Sigmoid colon (tissue), 7 donors: ENCODE data around the gene KCNQ4. TPM values are rescaled to one million over a fixed set of nuclear protein-coding genes. Genes with fewer than 3 reads are reported as not detected.

Source experiments
- DNase-seq: peaks from one replicate; pipeline ENCODE4 v3.0.0-alpha.2; 2019
- H3K27ac ChIP-seq, 4 donors: fragments of 200-600 bp; sonication (generic); one replicate each; pipeline ENCODE4 v1.5.1; 2016 to 2019; ENCODE audit warnings: mild to moderate bottlenecking in 1 of 4
- H3K27me3 ChIP-seq, 3 donors: fragments of 200-600 bp; sonication (generic); one replicate each; pipeline ENCODE4 v1.5.1; 2019; ENCODE audit warnings: mild to moderate bottlenecking in 1 of 3
- H3K36me3 ChIP-seq, 4 donors: fragments of 200-600 bp; sonication (generic); one replicate each; pipeline ENCODE4 v1.5.1; 2016 to 2019
- H3K4me1 ChIP-seq, 4 donors: fragments of 200-600 bp; sonication (generic); one replicate each; pipeline ENCODE4 v1.5.1; 2017 to 2019
- H3K4me3 ChIP-seq, 4 donors: fragments of 200-600 bp; sonication (generic); one replicate each; pipeline ENCODE4 v1.5.1; 2017 to 2019; ENCODE audit warnings: mild to moderate bottlenecking in 2 of 4, moderate library complexity in 1 of 4
- H3K9me3 ChIP-seq, 4 donors: fragments of 200-600 bp in 3 of 4; sonication (generic) in 3 of 4; one replicate each; pipeline versions ENCODE4 v1.5.1 to v1.6.1; 2013 to 2019
- CTCF ChIP-seq, 4 experiments: fragments of 450-650 bp in 3 of 4; fragments of 200-600 bp in 1 of 4; IDR thresholded peaks; one replicate each; pipeline ENCODE4 v1.5.1; 2016 to 2019; ENCODE audit warnings: antibody characterized with exemption in 4 of 4, mild to moderate bottlenecking in 3 of 4, moderate library complexity in 2 of 4
- EP300 ChIP-seq, 4 donors: sonication (generic); formaldehyde crosslinking; IDR thresholded peaks; one replicate each; pipeline ENCODE4 v1.6.1; 2017; ENCODE audit warnings: antibody characterized with exemption in 4 of 4
- POLR2A ChIP-seq, 2 donors: fragments of 450-650 bp; IDR thresholded peaks; one replicate each; pipeline ENCODE4 v1.6.1; 2016; ENCODE audit warnings: antibody characterized with exemption in 2 of 2, mild to moderate bottlenecking in 2 of 2, moderate library complexity in 2 of 2
- POLR2AphosphoS5 ChIP-seq, 4 donors: sonication (generic); formaldehyde crosslinking; IDR thresholded peaks; one replicate each; pipeline ENCODE4 v1.6.1; 2017; ENCODE audit warnings: antibody characterized with exemption in 4 of 4
- WGBS, 2 donors: extraction: QIAGEN DNeasy Blood & Tissue Kit; methylation state at CpG; one replicate each; pipeline ENCODE4 v1.1.7; 2013; 5-methylcytosine and 5-hydroxymethylcytosine counted together
- intact Hi-C: fragments of 100-400 bp; cut with DNase I; formaldehyde crosslinking; loops from one replicate; pipeline ENCODE4 v1.15.1; 2023
- polyA plus RNA-seq, 3 donors: library from polyadenylated mRNA; stranded (reverse); fragments of 200-250 nt; gene quantifications; one replicate each; pipeline ENCODE4 v1.2.3, GENCODE V29; 2013
- small RNA-seq, 3 donors: library from RNA; depleted of rRNA; stranded (forward); fragments of <200 nt; gene quantifications; one replicate each; pipeline ENCODE3, GENCODE V24; 2016
- total RNA-seq, 4 donors: library from RNA; depleted of rRNA; stranded (reverse); fragments of >200 nt; gene quantifications; one replicate each; pipeline ENCODE4 v1.1.0, GENCODE V29; 2016
- donor health status: healthy with polysubstance abuse.
- donor health status: Bipolar disorder and iron deficiency.
- donor health status: healthy.

The KCNQ4 gene
- total and polyA plus RNA-seq, 7 donors = 0.60 to 10.8 (median 6.3) TPM; not detected in 1

GRCh38 chr1:40887652-40888051, 104.1 kb downstream of the KCNQ4 start:
- peaks cover 0 to 9% (median 6%) of the 10 kb centered on the region in 3 donors for H3K27me3 ChIP-seq
- no peak overlapping the region for H3K4me3 ChIP-seq
- no peaks in the 10 kb centered on the region for H3K9me3 ChIP-seq
- no peak overlapping the region for H3K27ac ChIP-seq
- H3K4me1 ChIP-seq = peaks cover 0 to 20% (median 9%) of the 10 kb centered on the region in 4 donors
- intact Hi-C loops = no loop called here
- 95% methylated on average over 6 of the region's 6 CpGs for WGBS, 2 donors
- no peak for DNase-seq
- TF ChIP-seq POLR2AphosphoS5 (IDR thresholded peaks at IDR 0.05) = no peak
- TF ChIP-seq POLR2A (IDR thresholded peaks at IDR 0.05) = no peak
- TF ChIP-seq CTCF (IDR thresholded peaks at IDR 0.05) = no peak
- TF ChIP-seq EP300 (IDR thresholded peaks at IDR 0.05) = no peak
- no peaks in the 10 kb centered on the region for H3K36me3 ChIP-seq

Small RNA genes lying within 50 kb of the gene (small RNA-seq; reads per million reads assigned to genes)
- gene MIR30C1 (12.2 to 21.2 (median 21.2) reads per million in 3 donors), gene MIR30E (584 to 1,049 (median 735) reads per million in 3 donors), gene RN7SL326P (0 reads per million in 3 donors)

Other genes starting within 250 kb of the KCNQ4 start
- 1 to 10 TPM; 4.3 to 9.7 (median 5.7) TPM for gene RIMS3, start 118.1 kb upstream of the KCNQ4 start, total RNA-seq
- gene RIMS3, start 118.1 kb upstream of the KCNQ4 start, polyA plus RNA-seq = 10 to 100 TPM in 1 of 3 donors, 1 to 10 TPM in 2; 1.2 to 13.7 (median 6.7) TPM
- gene NFYC, start 92.1 kb upstream of the KCNQ4 start, total RNA-seq = 10 to 100 TPM; 38.0 to 53.5 (median 42.1) TPM
- gene NFYC, start 92.1 kb upstream of the KCNQ4 start, polyA plus RNA-seq = 10 to 100 TPM; 39.0 to 42.9 (median 41.8) TPM
- gene CITED4, start 78.6 kb downstream of the KCNQ4 start, total RNA-seq = 10 to 100 TPM; 22.7 to 59.8 (median 36.9) TPM
- 1 to 10 TPM in 1 of 3 donors, not detected in 2; 3.0 TPM for gene CITED4, start 78.6 kb downstream of the KCNQ4 start, polyA plus RNA-seq
- 10 to 100 TPM; 26.0 to 99.0 (median 58.0) TPM for gene CTPS1, start 195.9 kb downstream of the KCNQ4 start, total RNA-seq
- 10 to 100 TPM in 1 of 3 donors, 1 to 10 TPM in 2; 1.8 to 18.1 (median 5.1) TPM for gene CTPS1, start 195.9 kb downstream of the KCNQ4 start, polyA plus RNA-seq
- under 1 TPM; 0.28 to 0.99 (median 0.38) TPM for gene SLFNL1, start 237.9 kb downstream of the KCNQ4 start, total RNA-seq
- gene SLFNL1, start 237.9 kb downstream of the KCNQ4 start, polyA plus RNA-seq = under 1 TPM in 1 of 3 donors, not detected in 2; 0.32 TPM